H9 (cell line): ENCODE results near the gene CHRNG. TPM values are rescaled to one million over a fixed set of nuclear protein-coding genes. Genes with fewer than 3 reads are reported as not detected.

Source experiments
- DNase-seq: peaks from one replicate; pipeline ENCODE4 v3.0.0-alpha.2; 2017
- H2AFZ ChIP-seq: one replicate; pipeline ENCODE4 v1.6.1; 2013; ENCODE audit warnings: mild to moderate bottlenecking, low read length, control low read depth, moderate library complexity
- H2AK5ac ChIP-seq: 2 replicates; pipeline ENCODE4 v1.6.1; 2013; ENCODE audit warnings: low read length, control low read depth, mixed read lengths; ENCODE audit not compliant: insufficient read length
- H2BK120ac ChIP-seq: one replicate; pipeline ENCODE4 v1.6.1; 2013; ENCODE audit warnings: low read depth, mild to moderate bottlenecking, low read length, control low read depth, inconsistent platforms; ENCODE audit not compliant: poor library complexity, severe bottlenecking
- H2BK12ac ChIP-seq: 2 replicates; pipeline ENCODE4 v1.6.1; 2013; ENCODE audit warnings: low read length, control low read depth, mixed read lengths, low read depth; ENCODE audit not compliant: insufficient read length
- H2BK15ac ChIP-seq: 2 replicates; pipeline ENCODE4 v1.6.1; 2013; ENCODE audit warnings: low read depth, low read length, control low read depth
- H2BK20ac ChIP-seq: one replicate; pipeline ENCODE4 v1.6.1; 2013; ENCODE audit warnings: low read depth, mild to moderate bottlenecking, low read length, control low read depth, inconsistent platforms; ENCODE audit not compliant: poor library complexity, severe bottlenecking
- H2BK5ac ChIP-seq: 2 replicates; pipeline ENCODE4 v1.6.1; 2013; ENCODE audit warnings: low read length, control low read depth, mixed read lengths; ENCODE audit not compliant: insufficient read length
- H3K14ac ChIP-seq: 2 replicates; pipeline ENCODE4 v1.6.1; 2013; ENCODE audit warnings: low read length, control low read depth; ENCODE audit not compliant: insufficient read depth
- H3K18ac ChIP-seq: 2 replicates; pipeline ENCODE4 v1.6.1; 2013; ENCODE audit warnings: low read depth, mild to moderate bottlenecking, mixed read lengths, low read length, control low read depth; ENCODE audit not compliant: insufficient read length
- H3K23ac ChIP-seq: 2 replicates; pipeline ENCODE4 v1.6.1; 2013; ENCODE audit warnings: low read length, control low read depth, mixed read lengths, low read depth; ENCODE audit not compliant: insufficient read length
- H3K23me2 ChIP-seq: 2 replicates; pipeline ENCODE4 v1.6.1; 2013; ENCODE audit warnings: low read depth, mild to moderate bottlenecking, mixed read lengths, low read length, control low read depth; ENCODE audit not compliant: insufficient read length, poor library complexity, severe bottlenecking
- H3K27ac ChIP-seq: 2 replicates; pipeline ENCODE4 v1.5.1; 2013; ENCODE audit warnings: low read length, control low read depth, mixed read lengths, low read depth; ENCODE audit not compliant: insufficient read length
- H3K27me3 ChIP-seq: 2 replicates; pipeline ENCODE4 v1.6.1; 2013; ENCODE audit warnings: low read length, control low read depth, inconsistent platforms; ENCODE audit not compliant: insufficient read depth
- H3K4ac ChIP-seq: 2 replicates; pipeline ENCODE4 v1.6.1; 2013; ENCODE audit warnings: low read depth, mild to moderate bottlenecking, control low read depth, inconsistent platforms, low read length, moderate library complexity
- H3K4me1 ChIP-seq: 2 replicates; pipeline ENCODE4 v1.6.1; 2013; ENCODE audit warnings: low read length, control low read depth, inconsistent platforms; ENCODE audit not compliant: insufficient read depth
- H3K4me2 ChIP-seq: 2 replicates; pipeline ENCODE4 v1.6.1; 2013; ENCODE audit warnings: low read length, control low read depth, mixed read lengths; ENCODE audit not compliant: insufficient read length, insufficient read depth
- H3K56ac ChIP-seq: 2 replicates; pipeline ENCODE4 v1.6.1; 2013; ENCODE audit warnings: low read depth, mild to moderate bottlenecking, mixed read lengths, low read length, control low read depth; ENCODE audit not compliant: insufficient read length
- H3K79me1 ChIP-seq: 2 replicates; pipeline ENCODE4 v1.6.1; 2013; ENCODE audit warnings: low read depth, mild to moderate bottlenecking, moderate library complexity, low read length, control low read depth, inconsistent platforms; ENCODE audit not compliant: insufficient read depth, poor library complexity, severe bottlenecking
- H3K79me2 ChIP-seq: 2 replicates; pipeline ENCODE4 v1.6.1; 2013; ENCODE audit warnings: low read length, control low read depth, inconsistent platforms; ENCODE audit not compliant: insufficient read depth
- H3K9ac ChIP-seq: 2 replicates; pipeline ENCODE4 v1.6.1; 2013; ENCODE audit warnings: low read length, control low read depth, mixed read lengths; ENCODE audit not compliant: insufficient read length; ENCODE audit errors: extremely low read depth
- H3K9me3 ChIP-seq: one replicate; pipeline ENCODE4 v1.6.1; 2013; ENCODE audit warnings: low read depth, low read length, inconsistent platforms; ENCODE audit not compliant: control insufficient read depth
- H3T11ph ChIP-seq: one replicate; pipeline ENCODE4 v1.6.1; 2013; ENCODE audit warnings: mild to moderate bottlenecking, low read length, control low read depth, inconsistent platforms
- H4K20me1 ChIP-seq: one replicate; pipeline ENCODE4 v1.6.1; 2013; ENCODE audit not compliant: control insufficient read depth, insufficient read length, insufficient read depth
- H4K5ac ChIP-seq: 2 replicates; pipeline ENCODE4 v1.6.1; 2013; ENCODE audit warnings: low read depth, mild to moderate bottlenecking, mixed read lengths, low read length, control low read depth; ENCODE audit not compliant: insufficient read length
- H4K8ac ChIP-seq: replicated peaks from 2 replicates; pipeline ENCODE4 v1.6.1; 2013; ENCODE audit warnings: low read length, control low read depth, mixed read lengths, low read depth; ENCODE audit not compliant: insufficient read length
- H4K91ac ChIP-seq: 2 replicates; pipeline ENCODE4 v1.6.1; 2013; ENCODE audit warnings: low read depth, mild to moderate bottlenecking, moderate library complexity, mixed read lengths, low read length, control low read depth; ENCODE audit not compliant: insufficient read length
- H3K27ac Mint-ChIP-seq, 3 experiments: 2 replicates in 2 of 3; 3 replicates in 1 of 3; pipeline ENCODE4 v1.8.0; 2020 to 2021; ENCODE audit warnings: mixed read lengths in 3 of 3, mild to moderate bottlenecking in 1 of 3, moderate library complexity in 1 of 3
- H3K27me3 Mint-ChIP-seq: 2 replicates; pipeline ENCODE4 v1.8.0; 2021; ENCODE audit warnings: low read depth, mild to moderate bottlenecking, moderate library complexity, mixed read lengths
- H3K36me3 Mint-ChIP-seq, 3 experiments: 2 replicates in 2 of 3; 3 replicates in 1 of 3; pipeline ENCODE4 v1.8.0; 2020 to 2021; ENCODE audit warnings: low read depth in 3 of 3, mixed read lengths in 3 of 3; ENCODE audit not compliant: insufficient read depth in 1 of 3
- H3K4me1 Mint-ChIP-seq, 2 experiments: 2 replicates each; pipeline ENCODE4 v1.8.0; 2020; ENCODE audit warnings: mixed read lengths in 2 of 2
- H3K4me3 Mint-ChIP-seq, 2 experiments: 2 replicates in 1 of 2; 3 replicates in 1 of 2; pipeline ENCODE4 v1.8.0; 2020 to 2021; ENCODE audit warnings: mild to moderate bottlenecking in 2 of 2, mixed read lengths in 2 of 2, moderate library complexity in 1 of 2
- H3K9me3 Mint-ChIP-seq, 2 experiments: 2 replicates in 1 of 2; 3 replicates in 1 of 2; pipeline ENCODE4 v1.8.0; 2020; ENCODE audit warnings: mild to moderate bottlenecking in 2 of 2, mixed read lengths in 2 of 2, moderate library complexity in 1 of 2
- WGBS: extraction: QIAGEN DNeasy Blood & Tissue Kit; methylation state at CpG from one replicate; pipeline ENCODE4 v1.1.7; 2013; ENCODE audit warnings: missing lambda C conversion rate, low lambda C conversion rate, mixed read lengths; ENCODE audit not compliant: insufficient read length; ENCODE audit errors: extremely low coverage; 5-methylcytosine and 5-hydroxymethylcytosine counted together
- total RNA-seq: library from RNA; stranded (reverse); gene quantifications from 2 replicates; pipeline ENCODE4 v1.2.1, GENCODE V29; 2021
- TF ChIP-seq, protein P1 (sequence below): fragments of 200-600 bp; sonication (generic); conservative IDR thresholded peaks from 3 replicates; pipeline ENCODE4 v1.8.0; 2021; ENCODE audit warnings: antibody characterized with exemption, mild to moderate bottlenecking

CHRNG gene
- total RNA-seq, 1 experiment from 2014 or later: not detected

DNA sequence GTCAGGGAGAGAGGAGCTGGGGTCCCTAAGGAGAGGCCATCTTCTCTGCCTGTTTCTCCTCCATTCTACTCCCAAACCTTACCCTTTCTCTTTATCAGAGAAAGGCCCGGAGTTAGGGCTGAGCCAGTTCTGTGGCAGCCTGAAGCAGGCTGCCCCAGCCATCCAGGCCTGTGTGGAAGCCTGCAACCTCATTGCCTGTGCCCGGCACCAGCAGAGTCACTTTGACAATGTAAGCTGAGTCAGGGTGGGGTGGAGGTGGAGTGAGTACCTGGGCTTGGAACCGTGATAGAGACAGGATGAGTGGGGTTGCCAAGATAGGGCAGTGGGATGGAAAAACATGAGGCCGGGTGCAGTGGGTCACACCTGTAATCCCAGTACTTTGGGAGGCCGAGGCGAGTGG, 5.2 kb downstream of the CHRNG start:
- H3K9me3 Mint-ChIP-seq: peaks cover 13% of the 10 kb centered on the region in 2 experiments

More for the DNA sequence above, 5.2 kb downstream of the CHRNG start:
- H3K14ac ChIP-seq: no peak overlapping the region
- H3K27me3 Mint-ChIP-seq: peaks cover 2% of the 10 kb centered on the region; the same call in 1 of the 2 replicates
- no peak overlapping the region; a peak in 1 of 5 replicates for H3K4me3 Mint-ChIP-seq
- no peak overlapping the region for H3K4ac ChIP-seq
- peak overlapping the region in 1 of 3 experiments; percentile 59; a peak in 1 of 7 replicates for H3K27ac Mint-ChIP-seq
- H3K27me3 ChIP-seq: no peaks in the 10 kb centered on the region; the same call in 1 of the 2 replicates
- H3T11ph ChIP-seq: no peak overlapping the region
- no peak overlapping the region for H2BK12ac ChIP-seq
- no peak overlapping the region for H3K4me2 ChIP-seq
- H3K23me2 ChIP-seq: no peaks in the 10 kb centered on the region
- H3K79me1 ChIP-seq: no peaks in the 10 kb centered on the region
- no peak overlapping the region for H4K5ac ChIP-seq
- H2BK5ac ChIP-seq: no peak overlapping the region
- no peak overlapping the region for H3K27ac ChIP-seq
- no peak overlapping the region for H2AK5ac ChIP-seq
- H3K18ac ChIP-seq: no peak overlapping the region
- H3K56ac ChIP-seq: no peak overlapping the region
- no peaks in the 10 kb centered on the region for H3K9me3 ChIP-seq
- H2BK120ac ChIP-seq: no peak overlapping the region
- no peak overlapping the region for H4K91ac ChIP-seq
- peaks cover 32% of the 10 kb centered on the region in 3 experiments for H3K36me3 Mint-ChIP-seq
- no peak overlapping the region for H3K23ac ChIP-seq
- H4K8ac ChIP-seq: no peak overlapping the region
- H2BK20ac ChIP-seq: no peak overlapping the region
- no peak for DNase-seq
- no peak overlapping the region for H2AFZ ChIP-seq
- H3K4me1 ChIP-seq: no peaks in the 10 kb centered on the region
- no peak overlapping the region for H3K9ac ChIP-seq
- TF ChIP-seq, protein P1, sequence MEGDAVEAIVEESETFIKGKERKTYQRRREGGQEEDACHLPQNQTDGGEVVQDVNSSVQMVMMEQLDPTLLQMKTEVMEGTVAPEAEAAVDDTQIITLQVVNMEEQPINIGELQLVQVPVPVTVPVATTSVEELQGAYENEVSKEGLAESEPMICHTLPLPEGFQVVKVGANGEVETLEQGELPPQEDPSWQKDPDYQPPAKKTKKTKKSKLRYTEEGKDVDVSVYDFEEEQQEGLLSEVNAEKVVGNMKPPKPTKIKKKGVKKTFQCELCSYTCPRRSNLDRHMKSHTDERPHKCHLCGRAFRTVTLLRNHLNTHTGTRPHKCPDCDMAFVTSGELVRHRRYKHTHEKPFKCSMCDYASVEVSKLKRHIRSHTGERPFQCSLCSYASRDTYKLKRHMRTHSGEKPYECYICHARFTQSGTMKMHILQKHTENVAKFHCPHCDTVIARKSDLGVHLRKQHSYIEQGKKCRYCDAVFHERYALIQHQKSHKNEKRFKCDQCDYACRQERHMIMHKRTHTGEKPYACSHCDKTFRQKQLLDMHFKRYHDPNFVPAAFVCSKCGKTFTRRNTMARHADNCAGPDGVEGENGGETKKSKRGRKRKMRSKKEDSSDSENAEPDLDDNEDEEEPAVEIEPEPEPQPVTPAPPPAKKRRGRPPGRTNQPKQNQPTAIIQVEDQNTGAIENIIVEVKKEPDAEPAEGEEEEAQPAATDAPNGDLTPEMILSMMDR: no peak
- WGBS: no CpG with 5 or more reads among the region's 6 CpGs
- H3K79me2 ChIP-seq: no peaks in the 10 kb centered on the region
- H2BK15ac ChIP-seq: no peak overlapping the region
- H3K4me1 Mint-ChIP-seq: peaks cover 4 to 9% of the 10 kb centered on the region in 2 experiments
- no peaks in the 10 kb centered on the region for H4K20me1 ChIP-seq
